Lower leg skin (tissue), 3 donors: Measurements from ENCODE around the gene TIPARP.

ENCODE experiments used
- POLR2A ChIP-seq, 2 donors: fragments of 450-650 bp; IDR thresholded peaks; one replicate each; pipeline ENCODE4 v1.6.1; 2016 to 2017; ENCODE audit warnings: antibody characterized with exemption in 2 of 2, mild to moderate bottlenecking in 1 of 2, moderate library complexity in 1 of 2
- TF ChIP-seq, protein P1 (sequence below), 3 donors: fragments of 450-650 bp; IDR thresholded peaks; one replicate each; pipeline ENCODE4 v1.5.1; 2016; ENCODE audit warnings: antibody characterized with exemption in 3 of 3, mild to moderate bottlenecking in 3 of 3, moderate library complexity in 2 of 3

DNA sequence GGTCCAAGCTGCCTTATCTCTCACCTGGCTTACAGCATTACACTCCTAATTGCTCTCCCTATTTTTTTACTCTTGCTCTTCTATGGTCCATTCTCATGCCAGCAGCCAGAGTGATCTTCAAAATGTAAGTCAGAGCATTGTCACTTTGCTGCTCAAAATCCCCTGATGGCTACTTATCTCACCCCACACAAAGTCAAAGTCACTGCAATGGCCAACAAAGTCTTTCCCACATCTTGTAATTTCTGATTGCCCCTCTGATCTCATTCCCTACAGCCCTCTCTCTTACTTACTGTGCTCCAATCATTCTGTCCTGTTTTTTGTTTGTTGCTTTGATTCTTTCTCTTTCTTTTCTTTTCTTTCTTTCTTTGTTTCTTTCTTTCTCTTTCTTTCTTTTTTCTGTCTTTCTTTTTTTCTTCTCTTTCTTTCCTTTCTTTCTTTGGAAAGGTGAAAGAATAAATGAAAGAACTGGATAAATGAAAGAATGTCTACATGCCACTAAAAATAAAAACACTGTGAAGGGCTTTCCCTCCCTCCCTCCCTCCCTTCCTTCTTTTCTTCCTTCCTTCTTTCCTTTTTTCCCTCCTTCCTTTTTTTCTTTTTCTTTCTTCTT is 34.9 kb upstream of the TIPARP start:
- TF ChIP-seq, protein P1, sequence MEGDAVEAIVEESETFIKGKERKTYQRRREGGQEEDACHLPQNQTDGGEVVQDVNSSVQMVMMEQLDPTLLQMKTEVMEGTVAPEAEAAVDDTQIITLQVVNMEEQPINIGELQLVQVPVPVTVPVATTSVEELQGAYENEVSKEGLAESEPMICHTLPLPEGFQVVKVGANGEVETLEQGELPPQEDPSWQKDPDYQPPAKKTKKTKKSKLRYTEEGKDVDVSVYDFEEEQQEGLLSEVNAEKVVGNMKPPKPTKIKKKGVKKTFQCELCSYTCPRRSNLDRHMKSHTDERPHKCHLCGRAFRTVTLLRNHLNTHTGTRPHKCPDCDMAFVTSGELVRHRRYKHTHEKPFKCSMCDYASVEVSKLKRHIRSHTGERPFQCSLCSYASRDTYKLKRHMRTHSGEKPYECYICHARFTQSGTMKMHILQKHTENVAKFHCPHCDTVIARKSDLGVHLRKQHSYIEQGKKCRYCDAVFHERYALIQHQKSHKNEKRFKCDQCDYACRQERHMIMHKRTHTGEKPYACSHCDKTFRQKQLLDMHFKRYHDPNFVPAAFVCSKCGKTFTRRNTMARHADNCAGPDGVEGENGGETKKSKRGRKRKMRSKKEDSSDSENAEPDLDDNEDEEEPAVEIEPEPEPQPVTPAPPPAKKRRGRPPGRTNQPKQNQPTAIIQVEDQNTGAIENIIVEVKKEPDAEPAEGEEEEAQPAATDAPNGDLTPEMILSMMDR (IDR thresholded peaks at IDR 0.05) = no peak
- no peak for TF ChIP-seq POLR2A (IDR thresholded peaks at IDR 0.05)
